ENCODE results near the gene ERFL.

ERFL gene

GRCh38 chr19:41907994-41908615 is 20.1 kb downstream of the ERFL start:
- DNase-seq (ENCODE audit: extremely low read depth, low read depth), result no peak
- TF ChIP-seq CTCF (IDR thresholded peaks at IDR 0.05; ENCODE audit: low read depth, low read length, missing control alignments), result no peak
- no peak overlapping the region for H3K4me3 ChIP-seq (replicated peaks; ENCODE audit: low read depth, low read length)

- no peak overlapping the region for H3K4me3 ChIP-seq (replicated peaks; ENCODE audit: low read depth, low read length)
- no peak for DNase-seq (ENCODE audit: extremely low read depth, low read depth)
- TF ChIP-seq CTCF (IDR thresholded peaks at IDR 0.05; ENCODE audit: low read depth, low read length, missing control alignments), result no peak
Measured at GRCh38 chr19:41906916-41907680, 21.2 kb downstream of the ERFL start.

- DNase-seq (ENCODE audit: extremely low read depth, low read depth), result no peak
- TF ChIP-seq CTCF (IDR thresholded peaks at IDR 0.05; ENCODE audit: low read depth, low read length, missing control alignments), result no peak
- H3K4me3 ChIP-seq (replicated peaks; ENCODE audit: low read depth, low read length), result no peak overlapping the region
Measured at GRCh38 chr19:41906271-41906670, 22.0 kb downstream of the ERFL start.

GRCh38 chr19:41905273-41906002 is 22.8 kb downstream of the ERFL start:
- no peak for TF ChIP-seq CTCF (IDR thresholded peaks at IDR 0.05; ENCODE audit: low read depth, low read length, missing control alignments)
- no peak for DNase-seq (ENCODE audit: extremely low read depth, low read depth)
- H3K4me3 ChIP-seq (replicated peaks; ENCODE audit: low read depth, low read length), result no peak overlapping the region

- H3K4me3 ChIP-seq (replicated peaks; ENCODE audit: low read depth, low read length), result no peak overlapping the region
- no peak for DNase-seq (ENCODE audit: extremely low read depth, low read depth)
- no peak for TF ChIP-seq CTCF (IDR thresholded peaks at IDR 0.05; ENCODE audit: low read depth, low read length, missing control alignments)
Measured at GRCh38 chr19:41904118-41904870, 24.0 kb downstream of the ERFL start.

GRCh38 chr19:41903193-41903953 is 24.9 kb downstream of the ERFL start:
- no peak for DNase-seq (ENCODE audit: extremely low read depth, low read depth)
- no peak for TF ChIP-seq CTCF (IDR thresholded peaks at IDR 0.05; ENCODE audit: low read depth, low read length, missing control alignments)
- H3K4me3 ChIP-seq (replicated peaks; ENCODE audit: low read depth, low read length), result no peak overlapping the region
